ENCODE results near the gene CALD1.

Gene CALD1

GRCh38 chr7:134806197-134806596 is 26.8 kb downstream of the CALD1 start:
- no peak for TF ChIP-seq CTCF (IDR thresholded peaks at IDR 0.05)

- TF ChIP-seq CTCF (IDR thresholded peaks at IDR 0.05) = no peak
Measured at GRCh38 chr7:134809616-134810015, 30.2 kb downstream of the CALD1 start.

GRCh38 chr7:134811765-134812164 is 32.3 kb downstream of the CALD1 start:
- TF ChIP-seq CTCF (IDR thresholded peaks at IDR 0.05) = no peak

GRCh38 chr7:134813663-134814396 is 34.4 kb downstream of the CALD1 start:
- no peak for TF ChIP-seq CTCF (IDR thresholded peaks at IDR 0.05)

GRCh38 chr7:134814730-134815364 is 35.4 kb downstream of the CALD1 start:
- no peak for TF ChIP-seq CTCF (IDR thresholded peaks at IDR 0.05)

- no peak for TF ChIP-seq CTCF (IDR thresholded peaks at IDR 0.05)
Measured at GRCh38 chr7:134818613-134819345, 39.3 kb downstream of the CALD1 start.

GRCh38 chr7:134819401-134819800 is 40.0 kb downstream of the CALD1 start:
- no peak for TF ChIP-seq CTCF (IDR thresholded peaks at IDR 0.05)

Data from LNCAP (cell line).